HG02840 (cell line): ENCODE data around the gene AGTRAP.

Experiments
- ATAC-seq: cut with Tn5 transposase; IDR thresholded peaks from one replicate; pipeline ENCODE4 v1.9.1; 2021; ENCODE audit warnings: mild to moderate bottlenecking, moderate library complexity, moderate number of reproducible peaks; ENCODE audit not compliant: unreplicated experiment, low FRiP score

The AGTRAP gene

DNA sequence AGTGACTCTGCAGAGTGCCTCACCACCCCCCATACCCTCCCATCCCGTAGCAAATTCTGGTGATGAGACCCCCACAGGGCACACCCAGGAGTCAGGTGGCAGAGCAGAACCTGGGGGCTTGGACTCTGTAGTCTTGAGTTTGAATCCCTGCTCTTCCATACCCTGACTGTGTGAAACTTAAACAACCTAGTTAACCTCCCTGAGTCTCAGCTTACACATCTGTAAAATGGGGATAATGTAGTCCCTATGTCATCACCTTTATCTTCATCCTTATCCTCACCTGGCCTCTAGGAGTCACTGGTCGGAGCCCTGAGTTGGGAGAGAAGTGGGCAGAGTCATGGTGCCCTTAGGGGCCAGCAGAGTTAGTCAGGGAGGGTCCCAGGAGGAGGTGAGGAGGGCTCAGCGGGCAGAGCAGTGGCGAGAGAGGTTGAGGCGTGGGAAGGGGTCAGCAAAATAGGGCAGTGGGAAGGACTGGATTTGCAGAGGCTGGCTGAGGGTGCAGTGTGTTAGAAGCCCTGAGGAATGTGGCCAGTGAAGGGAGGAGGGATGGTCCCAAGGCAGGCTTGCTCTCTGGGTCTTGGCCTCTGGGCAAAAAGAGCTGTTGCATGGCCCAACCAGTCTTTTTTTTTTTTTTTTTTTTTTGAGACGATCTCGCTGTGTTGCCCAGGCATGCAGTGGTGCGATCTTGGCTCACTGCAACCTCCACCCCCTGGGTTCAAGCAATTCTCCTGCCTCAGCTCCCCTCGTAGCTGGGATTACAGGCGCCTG lies 44.6 kb downstream of the AGTRAP start:
- no peak for ATAC-seq

DNA sequence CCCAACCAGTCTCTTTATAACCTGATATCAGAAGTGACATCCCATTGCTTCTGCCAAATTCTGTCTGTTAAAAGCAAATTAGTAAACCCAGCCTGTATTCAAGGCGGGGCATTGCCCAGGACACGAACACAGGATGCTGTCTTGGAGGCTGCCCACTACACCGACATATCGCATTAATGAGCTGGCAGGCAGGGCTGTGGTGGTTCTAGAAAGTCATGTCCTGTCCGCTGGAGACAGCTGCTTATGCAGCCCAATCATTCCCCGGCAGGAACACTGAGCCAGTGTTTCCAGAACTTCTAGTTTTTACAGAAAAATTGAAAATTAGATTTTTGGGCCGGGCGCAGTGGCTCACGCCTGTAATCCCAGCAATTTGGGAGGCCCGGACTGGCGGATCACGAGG lies 45.4 kb downstream of the AGTRAP start:
- ATAC-seq, result no peak

DNA sequence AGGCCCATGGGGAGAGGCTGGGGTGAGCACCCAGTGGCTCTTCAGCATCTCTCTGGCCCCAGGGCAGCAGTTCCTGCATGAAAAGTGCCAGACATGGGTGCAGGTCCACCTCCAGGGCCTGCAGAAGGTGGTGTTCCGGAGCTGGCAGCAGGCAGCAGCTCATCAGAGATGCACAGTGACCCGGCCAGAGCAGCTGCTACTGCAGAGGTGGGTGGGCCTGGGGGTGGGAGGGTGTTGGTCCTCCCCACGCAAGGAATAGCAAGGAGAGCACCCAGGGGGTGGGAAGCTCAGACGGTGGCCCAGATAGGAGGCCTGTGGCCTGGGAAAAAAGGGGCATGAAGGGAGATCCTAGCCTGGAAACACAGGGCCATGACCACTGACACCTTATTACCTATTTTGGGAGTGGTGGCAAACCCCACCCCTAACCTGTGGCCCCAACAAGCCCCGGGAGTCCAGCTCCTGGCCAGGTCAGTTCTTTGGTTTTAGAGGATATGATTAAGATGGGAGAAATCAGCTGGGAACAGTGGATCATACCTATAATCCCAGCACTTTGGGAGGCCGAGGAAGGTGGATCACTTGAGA lies 46.3 kb downstream of the AGTRAP start:
- ATAC-seq, result no peak

DNA sequence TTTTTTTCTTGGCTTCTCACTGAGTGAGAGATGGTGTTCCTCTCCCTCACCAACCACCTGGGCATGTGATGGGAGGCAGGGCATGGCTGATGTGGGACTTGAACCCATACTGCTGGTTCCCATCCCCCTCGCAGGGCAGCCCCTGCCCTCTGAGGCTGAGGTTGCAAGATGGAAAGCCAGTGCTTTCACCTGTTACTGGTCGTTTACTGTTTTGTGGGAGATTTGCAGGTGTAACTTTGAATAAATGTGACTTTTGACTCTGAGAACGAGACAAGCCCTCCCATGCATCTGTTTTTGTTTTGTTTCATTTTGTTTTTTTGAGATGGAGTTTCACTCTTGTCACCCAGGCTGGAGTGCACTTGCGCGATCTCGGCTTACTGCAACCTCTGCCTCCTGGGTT lies 47.6 kb downstream of the AGTRAP start:
- ATAC-seq, result no peak

DNA sequence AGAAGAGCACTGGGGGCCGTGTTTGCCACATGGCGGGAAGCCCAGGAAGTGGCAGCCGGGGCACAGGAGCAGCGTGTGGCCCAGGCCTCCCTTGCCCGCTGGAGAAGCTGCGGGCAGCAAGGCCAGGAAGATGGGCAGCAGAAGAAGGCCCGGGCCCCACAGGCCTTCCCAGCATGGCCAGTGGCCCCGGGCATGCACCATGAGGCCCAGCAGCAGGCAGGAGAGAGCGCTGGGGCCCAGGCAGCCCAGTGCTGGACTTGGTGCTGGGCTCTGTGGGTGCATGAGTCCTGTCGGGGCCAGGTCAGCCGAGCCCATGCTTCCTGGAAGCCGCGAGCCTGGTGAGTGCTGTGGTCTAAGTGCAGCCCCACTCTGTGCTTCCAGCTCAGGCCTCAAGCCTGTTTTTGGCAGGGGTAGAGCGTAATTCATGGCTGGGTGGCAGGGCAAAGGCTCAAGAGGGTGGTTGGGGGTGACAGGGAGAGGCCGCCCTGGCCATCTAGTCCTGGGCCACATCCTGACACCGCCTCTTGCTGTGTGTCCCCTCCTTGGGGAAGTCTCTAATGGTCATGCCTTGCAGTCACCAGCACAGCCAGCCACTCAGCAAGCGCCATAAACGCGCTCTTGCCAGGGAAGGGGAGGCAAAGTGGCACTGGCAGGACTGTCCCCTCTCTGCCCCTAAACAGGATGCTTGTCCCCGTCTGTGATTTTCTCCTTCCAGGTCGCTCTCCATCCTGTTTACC lies 48.5 kb downstream of the AGTRAP start:
- ATAC-seq, result no peak

DNA sequence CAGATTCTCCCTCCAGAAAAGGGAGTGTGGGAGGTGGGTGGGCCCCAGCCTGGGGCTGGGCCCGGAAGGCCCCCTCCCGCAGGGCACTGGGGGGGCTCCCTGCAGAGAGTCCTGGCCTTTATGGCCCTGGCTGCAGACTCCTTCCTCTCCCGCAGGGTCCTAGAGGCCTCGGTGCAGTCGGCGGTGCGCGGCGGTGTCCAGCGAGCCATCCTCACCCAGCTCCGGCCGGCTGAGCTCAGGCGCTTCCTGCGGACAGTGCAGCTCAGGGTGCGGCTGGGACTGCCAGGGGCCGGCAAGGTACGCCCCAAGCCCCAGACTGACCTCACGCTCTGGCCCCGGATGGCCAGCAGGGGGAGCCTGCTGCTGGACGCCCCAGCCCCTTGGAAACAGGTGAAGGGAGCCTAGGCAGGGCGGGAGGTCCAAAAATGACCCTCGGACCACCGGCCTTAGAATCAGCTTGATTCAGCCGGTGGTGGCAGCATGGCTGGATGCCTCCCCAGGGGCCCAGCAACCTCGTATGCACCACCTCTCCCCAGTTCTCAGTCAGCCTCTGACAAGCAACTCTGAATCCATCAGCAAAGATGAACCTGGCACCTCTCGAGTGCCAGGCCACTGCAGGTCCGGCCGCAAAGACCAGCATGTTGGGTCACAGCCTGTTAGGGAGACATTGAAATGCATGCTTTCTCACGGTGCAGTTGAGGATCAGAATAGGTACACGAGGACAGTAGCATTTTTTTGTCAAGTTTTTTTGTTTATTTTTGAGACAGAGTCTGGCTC lies 49.2 kb downstream of the AGTRAP start:
- ATAC-seq, result no peak

DNA sequence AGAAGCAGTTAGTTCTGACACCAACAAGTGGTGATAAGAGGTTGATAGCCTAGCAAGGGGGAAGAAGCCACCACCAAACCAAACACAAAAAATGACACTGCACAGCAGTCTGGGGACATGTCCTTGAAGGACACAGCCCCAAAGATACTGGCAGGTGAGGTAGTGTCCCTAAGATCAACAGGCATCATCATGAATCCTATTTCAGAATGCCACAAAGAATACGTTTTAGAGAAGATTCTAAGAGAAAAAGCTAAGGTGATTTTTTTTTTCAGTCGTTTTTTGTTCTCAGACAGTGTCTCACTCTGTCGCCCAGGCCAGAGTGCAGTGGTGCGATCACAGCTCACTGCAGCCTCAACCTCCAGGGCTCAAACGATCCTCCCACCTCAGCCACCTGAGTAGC lies 50.2 kb downstream of the AGTRAP start:
- ATAC-seq, result no peak

DNA sequence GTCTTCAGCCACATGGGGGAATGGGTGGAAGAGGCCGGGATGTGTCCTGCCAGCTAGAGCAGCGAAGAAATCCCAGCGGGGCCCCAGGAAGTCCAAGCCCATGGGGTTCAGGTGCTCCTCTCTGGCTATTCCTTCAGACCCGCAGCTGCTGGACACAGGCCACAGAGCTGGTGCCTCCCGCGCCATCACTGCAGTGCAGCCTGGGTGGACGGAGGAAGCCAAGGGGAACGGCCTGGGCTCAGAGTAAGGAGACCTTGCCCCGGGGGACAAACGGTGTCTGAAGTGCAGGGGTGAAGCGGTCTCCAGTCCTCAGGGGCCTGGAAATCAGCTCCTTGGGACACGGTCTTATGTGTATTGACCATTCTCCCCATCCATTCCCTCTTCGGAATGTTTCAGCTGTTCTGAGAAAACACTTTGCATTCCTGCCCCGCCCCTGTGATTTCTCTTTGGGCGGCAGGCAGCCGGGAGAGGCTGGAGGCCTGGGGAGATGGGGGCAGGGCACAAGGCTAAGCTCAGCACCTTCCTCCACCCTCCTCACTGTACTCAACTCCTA lies 51.4 kb downstream of the AGTRAP start:
- no peak for ATAC-seq

DNA sequence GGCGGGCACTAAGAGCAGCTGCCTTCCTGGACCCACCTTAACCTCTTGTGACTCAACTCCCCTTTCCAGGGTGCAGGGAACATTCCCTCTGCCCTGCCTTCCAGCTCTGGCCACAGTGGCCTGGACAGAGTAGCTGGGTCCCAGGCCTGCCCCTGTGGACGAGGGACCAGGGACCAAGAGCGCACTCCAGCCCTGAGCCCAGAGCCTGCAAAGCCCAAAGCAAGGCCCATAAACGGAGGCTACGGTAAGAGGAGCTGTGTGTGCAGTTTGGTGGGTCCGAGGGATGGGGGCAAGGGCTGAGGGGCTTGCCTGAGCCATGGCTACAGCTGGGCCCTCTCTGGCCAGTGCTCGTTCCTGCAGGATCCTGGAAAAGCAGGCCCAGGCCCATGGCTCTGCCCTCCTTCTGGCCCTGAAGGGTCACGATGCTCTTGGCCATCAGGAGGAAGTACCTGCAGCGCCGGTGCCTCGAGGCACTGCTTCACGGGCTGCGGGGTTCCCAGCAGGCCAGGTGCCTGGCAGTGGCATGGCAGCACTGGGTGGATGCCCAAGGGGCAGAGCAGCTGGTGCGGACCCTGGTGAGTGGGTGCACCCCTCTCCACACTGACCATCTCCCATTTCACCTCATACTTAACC lies 52.0 kb downstream of the AGTRAP start:
- no peak for ATAC-seq

DNA sequence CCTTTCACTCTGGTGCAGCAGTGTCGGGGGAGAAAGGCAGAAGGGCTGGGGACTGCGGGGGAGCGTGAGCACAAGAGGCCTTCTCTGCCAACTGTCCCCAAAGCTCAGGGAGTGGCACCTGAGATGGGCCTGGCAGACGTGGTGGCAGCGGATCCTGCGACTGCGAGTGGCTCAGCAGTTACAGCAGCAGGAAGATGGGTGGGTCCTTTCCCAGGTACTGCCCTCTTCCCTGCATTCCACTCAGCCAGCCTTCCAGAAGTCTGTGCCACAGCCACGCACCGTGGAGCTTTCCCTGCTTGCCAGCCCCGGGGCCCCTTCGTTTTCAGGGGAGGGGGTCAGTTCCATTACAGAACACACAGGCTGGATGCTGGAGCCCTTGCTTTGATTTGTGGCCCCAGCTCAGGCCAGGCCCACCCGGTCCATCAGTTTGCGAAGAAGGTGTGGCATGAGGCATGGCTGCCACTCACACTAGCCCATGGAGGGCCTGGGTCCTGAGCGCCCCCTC lies 52.7 kb downstream of the AGTRAP start:
- no peak for ATAC-seq

DNA sequence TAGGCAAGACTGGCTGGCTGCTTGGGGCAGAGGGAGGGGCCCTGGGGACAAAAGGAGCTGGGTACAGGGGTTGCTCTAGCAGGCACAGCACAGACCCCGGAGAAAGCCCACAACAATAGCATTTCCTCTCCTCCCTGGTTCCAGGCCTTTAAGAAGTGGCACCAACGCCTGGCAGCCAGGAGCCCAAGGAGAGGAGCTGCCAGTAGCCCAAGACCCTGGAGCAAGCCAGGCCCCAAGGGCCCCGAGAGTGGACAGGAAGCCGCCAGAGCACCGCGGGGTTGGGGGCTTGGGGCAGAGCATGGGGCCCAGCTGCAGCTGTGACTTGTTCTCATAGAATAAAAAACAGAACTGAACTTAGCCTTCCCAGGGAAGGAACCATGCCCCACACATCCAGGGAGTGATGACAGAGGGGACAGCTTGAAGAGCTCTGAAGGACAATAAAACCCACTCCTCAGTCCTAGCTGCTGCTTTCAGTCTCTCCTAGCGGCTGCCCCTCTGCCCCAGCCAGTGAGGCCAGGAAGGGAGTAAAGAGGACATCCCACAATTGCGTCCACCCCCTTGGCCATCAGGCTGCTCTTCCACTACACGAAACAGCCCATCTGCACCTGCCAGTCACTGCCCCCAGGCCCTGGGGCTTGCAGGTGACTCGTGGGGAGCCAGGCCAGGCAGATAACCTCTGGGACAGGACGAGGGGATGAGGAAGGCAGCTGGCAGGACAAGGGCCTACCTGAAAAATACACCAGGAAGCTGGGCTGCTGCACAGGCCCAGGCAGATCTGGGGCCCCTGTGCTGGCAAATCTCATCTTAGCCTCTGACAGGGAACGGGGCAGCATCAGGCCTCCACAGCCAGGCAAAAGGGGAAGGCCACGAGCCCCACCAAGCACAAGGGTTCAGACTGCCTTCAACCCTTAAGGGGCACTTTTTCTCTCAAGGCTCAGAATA lies 53.5 kb downstream of the AGTRAP start:
- no peak for ATAC-seq

DNA sequence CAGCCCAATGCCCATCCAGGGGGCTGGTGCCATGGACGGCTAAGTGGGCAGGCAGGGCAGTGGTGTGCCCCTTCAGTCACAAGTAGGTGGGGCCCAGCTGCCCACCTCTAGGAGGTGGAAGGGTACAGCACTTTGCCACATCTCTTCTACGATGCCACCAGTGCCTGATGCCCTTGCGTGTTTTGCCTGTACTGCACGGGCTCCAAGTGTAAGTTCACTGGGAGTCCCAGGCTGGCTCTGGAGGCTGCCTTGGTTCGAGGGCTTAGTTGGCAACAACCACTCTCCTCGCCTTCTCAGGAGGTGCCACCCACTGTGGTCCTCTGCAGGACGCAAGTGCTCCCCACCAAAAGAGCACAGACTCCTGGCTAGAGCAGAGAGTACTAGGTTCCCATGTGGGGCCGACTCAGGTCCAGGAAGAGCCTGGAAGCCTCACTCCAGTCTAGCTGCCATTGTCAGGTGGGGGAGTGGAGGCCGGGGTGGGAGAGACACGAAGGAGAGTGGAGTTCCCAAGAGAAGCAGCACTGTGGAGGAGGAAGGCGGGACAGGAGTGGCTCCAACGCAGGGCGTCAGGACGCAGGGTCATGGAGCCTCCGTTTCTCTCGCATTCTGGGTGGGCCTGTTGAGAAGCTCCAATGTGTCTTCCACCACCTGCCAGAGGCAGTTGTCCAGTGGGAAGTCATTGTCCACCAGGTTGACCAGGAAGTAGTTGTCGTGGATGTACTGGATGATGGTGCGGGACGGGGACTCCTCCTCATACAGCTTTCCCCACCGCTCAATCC lies 54.4 kb downstream of the AGTRAP start:
- no peak for ATAC-seq

DNA sequence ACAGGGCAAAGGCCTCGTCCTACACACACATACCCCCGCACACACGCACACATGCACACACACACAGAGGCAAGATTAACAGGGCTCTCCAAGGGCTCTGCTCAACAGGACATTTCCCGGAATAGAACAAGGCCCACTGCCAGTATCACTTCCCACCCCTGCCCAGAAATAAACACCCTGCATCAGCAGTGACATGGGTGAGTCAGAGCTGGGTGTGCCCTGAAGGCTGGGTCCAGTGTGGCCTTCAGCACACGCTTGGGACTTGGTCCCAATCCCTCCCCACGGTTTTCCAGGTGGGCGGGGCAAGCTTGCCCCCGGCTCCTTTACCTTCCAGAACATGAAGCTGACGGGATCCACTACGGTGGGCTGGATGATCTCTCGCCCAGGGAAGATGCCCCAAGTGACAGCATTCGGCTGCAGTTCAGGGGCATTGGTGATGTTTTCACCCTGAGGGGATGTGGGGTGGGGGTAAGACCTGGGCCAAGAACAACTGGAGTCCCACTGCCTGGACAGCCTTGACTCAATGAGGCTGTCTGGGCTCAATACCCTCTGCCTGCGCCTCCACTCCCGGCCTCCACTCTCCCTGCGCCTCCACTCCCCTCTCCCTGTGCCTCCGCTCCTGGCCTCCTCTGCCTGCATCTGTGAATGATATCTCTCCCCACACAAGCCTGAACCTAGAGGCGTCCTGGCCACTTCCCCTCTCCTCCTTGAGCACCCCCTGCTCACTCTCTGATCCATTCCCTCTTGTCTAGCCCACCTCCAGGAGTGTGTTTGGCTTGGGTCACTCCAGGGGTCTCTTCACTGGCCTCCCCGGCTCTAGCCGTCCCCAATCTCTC lies 55.2 kb downstream of the AGTRAP start:
- no peak for ATAC-seq

DNA sequence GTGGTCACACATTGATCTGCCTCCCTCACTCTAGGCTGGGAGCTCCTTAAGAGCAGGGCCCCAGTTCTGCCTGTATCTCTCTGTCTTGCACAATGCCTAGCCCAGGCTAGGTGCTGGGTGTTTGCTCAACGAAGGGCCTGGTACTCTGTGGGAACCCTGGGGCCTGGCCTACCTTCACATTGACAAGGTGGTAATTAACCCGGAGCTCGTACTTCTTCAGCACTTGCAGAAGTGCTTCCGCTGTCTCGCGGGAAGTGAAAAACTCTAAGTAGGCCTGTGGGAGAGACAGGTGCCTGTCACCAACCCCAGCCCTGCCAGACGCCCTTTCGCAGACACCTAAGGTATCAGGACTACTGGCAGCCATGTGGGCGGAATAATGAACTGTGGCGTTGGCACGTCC lies 56.2 kb downstream of the AGTRAP start:
- ATAC-seq, result no peak

DNA sequence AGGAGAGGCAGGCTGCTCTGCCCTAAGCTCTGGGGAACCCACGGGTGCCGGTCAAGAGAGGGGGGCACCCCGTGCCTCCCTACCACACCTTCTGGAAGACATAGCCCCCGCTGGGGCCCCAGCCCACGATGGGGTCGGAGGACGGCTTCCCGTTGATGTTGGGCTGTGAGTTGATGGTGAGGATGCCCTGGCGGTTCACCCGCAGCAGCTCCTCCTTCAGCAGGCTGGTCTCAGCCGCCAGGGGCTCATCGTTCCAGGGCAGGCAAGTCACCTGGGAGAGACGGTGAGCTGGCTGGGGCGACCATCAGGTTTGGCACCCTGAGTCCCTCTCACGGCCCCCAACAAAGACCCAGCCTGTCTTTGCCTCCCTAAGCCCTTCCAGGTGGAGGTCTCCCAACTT lies 57.9 kb downstream of the AGTRAP start:
- ATAC-seq, result no peak

DNA sequence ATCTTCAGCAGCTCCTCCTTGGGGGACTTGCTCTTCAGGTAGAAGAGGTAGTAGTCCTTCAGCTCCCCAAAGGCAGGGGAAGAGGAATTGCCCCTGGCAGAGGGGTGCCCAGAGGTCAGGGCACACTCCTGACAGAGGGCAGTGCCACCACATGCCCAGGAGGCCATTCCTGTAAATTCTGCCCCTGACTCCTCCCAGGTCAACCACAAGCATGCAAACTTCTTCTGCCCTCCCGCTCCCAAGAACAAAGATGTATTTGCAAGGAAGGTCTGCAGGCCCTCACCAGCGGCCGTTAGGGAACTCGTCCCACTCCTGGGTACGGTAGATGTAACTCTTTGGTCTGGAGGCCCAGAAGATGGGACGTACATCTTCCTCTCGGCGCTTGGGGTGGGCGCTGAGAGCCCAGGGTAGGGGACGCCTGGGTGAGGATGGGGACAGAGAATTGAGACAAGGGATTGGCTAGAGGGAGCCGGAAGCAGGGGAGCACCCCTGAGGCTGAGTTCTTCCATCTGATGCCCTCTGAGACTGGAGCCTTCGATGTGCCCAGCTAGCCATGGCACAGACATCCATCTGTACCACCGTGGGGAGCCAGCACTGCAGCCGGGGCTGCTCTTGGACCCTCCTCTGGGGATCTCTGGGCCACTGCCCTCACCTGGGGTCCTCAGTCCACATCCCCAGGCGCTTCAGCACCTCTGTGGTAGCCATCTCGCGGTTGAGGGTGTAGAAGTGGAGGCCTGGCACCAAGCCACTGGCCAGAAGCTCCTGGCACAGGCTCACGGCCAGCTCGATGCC lies 58.7 kb downstream of the AGTRAP start:
- no peak for ATAC-seq
